ENCODE measurements around the gene CLSTN1.

Gene CLSTN1

DNA sequence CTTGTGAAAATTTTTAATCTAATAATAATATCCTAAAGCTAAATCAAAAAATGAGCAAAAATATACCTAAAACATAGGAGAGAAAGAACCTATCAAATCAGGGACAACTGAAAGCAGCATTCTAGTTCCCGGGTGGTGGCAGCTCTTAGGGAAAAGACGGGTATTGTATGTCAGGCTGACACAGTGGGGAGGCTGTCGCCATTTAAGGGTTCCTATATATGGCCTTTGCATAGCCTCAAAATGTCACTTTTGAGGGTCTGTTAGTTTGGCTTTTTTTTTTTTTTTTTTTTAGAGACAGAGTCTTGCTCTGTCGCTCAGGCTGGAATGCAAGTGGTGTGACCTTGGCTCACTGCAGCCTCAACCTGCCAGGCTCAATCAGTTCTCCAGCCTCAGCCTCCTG lies 6.0 kb downstream of the CLSTN1 start:
- ChIA-PET CTCF (no interaction called here), POLR2A (ENCODE audit: low non-redundant PET) (no interaction called here)
- H3K27ac ChIP-seq = 0 out of 2 replicates have a peak overlapping the region, but pooled peaks have one; percentile 13
- TF ChIP-seq, protein P1, sequence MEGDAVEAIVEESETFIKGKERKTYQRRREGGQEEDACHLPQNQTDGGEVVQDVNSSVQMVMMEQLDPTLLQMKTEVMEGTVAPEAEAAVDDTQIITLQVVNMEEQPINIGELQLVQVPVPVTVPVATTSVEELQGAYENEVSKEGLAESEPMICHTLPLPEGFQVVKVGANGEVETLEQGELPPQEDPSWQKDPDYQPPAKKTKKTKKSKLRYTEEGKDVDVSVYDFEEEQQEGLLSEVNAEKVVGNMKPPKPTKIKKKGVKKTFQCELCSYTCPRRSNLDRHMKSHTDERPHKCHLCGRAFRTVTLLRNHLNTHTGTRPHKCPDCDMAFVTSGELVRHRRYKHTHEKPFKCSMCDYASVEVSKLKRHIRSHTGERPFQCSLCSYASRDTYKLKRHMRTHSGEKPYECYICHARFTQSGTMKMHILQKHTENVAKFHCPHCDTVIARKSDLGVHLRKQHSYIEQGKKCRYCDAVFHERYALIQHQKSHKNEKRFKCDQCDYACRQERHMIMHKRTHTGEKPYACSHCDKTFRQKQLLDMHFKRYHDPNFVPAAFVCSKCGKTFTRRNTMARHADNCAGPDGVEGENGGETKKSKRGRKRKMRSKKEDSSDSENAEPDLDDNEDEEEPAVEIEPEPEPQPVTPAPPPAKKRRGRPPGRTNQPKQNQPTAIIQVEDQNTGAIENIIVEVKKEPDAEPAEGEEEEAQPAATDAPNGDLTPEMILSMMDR (conservative IDR thresholded peaks at IDR 0.05; ENCODE audit: low read depth) = no peak
- DNase-seq (ENCODE audit: low spot score) = no peak

DNA sequence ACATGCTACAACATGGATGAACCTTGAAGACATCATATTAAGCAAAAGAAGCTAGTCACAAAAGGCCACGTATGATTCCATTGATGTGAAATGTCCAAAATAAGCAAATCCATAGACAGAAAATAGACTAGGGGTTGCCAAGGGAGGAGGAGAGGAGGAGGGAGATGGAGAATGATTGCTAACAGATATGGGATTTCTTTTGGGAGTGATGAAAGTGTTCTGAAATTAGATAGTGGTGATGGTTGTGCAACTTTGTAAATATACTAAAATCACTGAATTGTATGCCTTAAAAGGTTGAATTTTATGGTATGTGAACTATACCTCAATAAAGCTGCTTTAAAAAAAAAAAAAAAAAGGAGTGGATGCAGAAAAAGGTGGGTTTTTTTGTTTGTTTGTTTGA lies 7.6 kb downstream of the CLSTN1 start:
- TF ChIP-seq, protein P1 (conservative IDR thresholded peaks at IDR 0.05; ENCODE audit: low read depth) = no peak
- DNase-seq (ENCODE audit: low spot score) = no peak
- CTCF ChIA-PET = interaction anchor here (0.5 kb wide), 1 partner anchor 20 kb away, joined by 5 read pairs; no protein-coding TSS in a partner anchor
- H3K27ac ChIP-seq = peak overlapping the region; percentile 52
- POLR2A ChIA-PET (ENCODE audit: low non-redundant PET) = no interaction called here

DNA sequence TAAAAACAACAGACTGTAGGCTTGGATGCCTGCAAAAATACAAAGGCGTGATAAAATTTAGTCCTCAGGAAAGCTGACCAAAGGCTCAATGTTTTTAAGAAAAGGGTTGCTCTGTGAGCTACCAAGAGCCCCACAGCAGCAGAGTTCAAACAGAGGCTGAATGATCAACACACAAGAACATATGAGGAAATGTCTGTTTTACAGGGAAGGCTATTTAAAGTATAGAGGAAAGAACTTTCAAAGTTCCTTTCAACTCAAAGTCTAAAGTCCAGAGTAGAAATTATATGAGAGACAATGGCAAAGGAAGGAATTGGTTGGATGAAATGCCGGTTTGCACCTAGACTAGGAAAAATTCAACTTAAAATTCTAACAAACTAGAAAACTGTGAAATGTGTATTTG lies 8.6 kb downstream of the CLSTN1 start:
- H3K27ac ChIP-seq = peak overlapping the region; percentile 46; the same call in 1 of the 2 replicates
- POLR2A ChIA-PET (ENCODE audit: low non-redundant PET) = no interaction called here
- TF ChIP-seq, protein P1 (conservative IDR thresholded peaks at IDR 0.05; ENCODE audit: low read depth) = no peak
- no peak for DNase-seq (ENCODE audit: low spot score)
- CTCF ChIA-PET = no interaction called here

DNA sequence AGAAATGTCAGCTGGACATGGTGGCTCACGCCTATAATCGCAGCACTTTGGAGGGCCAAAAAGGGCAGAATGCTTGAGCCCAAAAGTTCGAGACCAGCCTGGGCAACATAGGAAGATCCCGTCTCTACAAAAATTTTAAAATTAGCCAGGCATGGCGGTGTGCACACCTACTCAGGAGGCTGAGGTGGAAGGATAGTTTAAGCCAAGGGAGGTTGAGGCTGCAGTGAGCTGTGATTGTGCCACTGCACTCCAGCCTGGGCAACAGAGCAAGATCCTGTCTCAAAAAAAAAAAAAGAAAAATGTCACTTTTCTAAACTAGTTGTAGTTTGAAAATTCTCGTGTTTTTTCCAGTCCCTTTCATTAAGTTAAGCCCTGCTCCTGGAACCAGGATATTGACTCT lies 9.1 kb downstream of the CLSTN1 start:
- TF ChIP-seq, protein P1 (conservative IDR thresholded peaks at IDR 0.05; ENCODE audit: low read depth) = no peak
- ChIA-PET CTCF (interaction anchor here (0.7 kb wide), 2 partner anchors 522 to 1905 kb away, joined by 4 to 7 read pairs; no protein-coding TSS in a partner anchor), POLR2A (ENCODE audit: low non-redundant PET) (no interaction called here)
- no peak overlapping the region for H3K27ac ChIP-seq
- no peak for DNase-seq (ENCODE audit: low spot score)

DNA sequence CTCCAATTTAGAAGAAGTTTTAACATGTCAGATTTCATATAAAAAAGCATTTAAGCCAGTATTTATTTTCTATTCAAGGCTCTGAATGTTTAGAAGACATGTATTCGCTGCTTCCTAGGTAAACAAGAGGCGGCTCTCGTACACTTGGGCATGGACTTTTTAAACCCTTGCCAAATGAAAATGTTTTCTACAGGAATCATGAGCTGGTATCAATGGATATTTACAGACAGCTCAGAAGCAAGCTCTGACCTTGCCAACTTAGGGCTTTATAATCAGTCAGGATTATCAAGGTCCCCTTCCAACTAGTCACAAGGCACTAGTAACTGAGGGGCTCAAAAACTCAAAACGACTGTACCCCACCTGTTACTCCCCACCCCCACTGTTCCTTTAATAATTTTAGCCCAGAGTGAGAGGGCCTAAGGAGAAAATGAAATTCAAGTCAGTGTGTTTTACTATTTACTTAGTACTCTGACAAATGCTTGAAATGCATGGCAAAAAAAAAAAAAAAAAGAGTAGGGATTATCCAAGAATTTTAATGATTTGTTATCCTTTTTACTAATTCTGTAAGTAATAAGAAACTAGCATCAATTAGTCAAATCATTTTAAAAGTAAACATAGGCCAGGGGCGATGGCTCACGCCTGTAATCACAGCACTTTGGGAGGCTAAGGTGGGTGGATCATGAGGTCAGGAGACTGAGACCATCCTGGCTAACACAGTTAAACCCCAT lies 12.4 kb downstream of the CLSTN1 start:
- DNase-seq (ENCODE audit: low spot score) = no peak
- TF ChIP-seq, protein P1 (conservative IDR thresholded peaks at IDR 0.05; ENCODE audit: low read depth) = no peak
- CTCF ChIA-PET = interaction anchor here (0.6 to 1.0 kb wide), 2 partner anchors 27 to 133 kb away, joined by 3 read pairs; no protein-coding TSS in a partner anchor
- peak overlapping the region; percentile 42 for H3K27ac ChIP-seq
- POLR2A ChIA-PET (ENCODE audit: low non-redundant PET) = no interaction called here

DNA sequence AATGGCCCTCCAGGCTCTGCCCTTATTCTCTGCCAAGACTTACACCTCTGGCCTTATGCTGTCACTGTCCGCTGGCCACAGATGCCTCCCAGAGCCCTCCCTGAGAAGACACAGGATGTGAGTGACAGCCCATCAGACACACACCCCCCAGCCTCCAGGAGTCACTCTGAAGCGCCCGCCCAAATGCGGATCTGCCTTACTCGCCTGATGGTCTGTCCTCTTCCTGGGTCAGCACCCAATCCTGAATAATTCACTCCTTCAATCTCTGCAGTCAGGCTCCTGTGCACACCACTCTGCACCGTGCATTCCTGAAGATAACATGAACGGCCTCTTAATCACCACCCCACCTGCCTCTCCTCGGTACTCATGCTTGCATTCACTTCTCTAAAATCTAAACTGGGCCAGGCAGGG lies 14.7 kb downstream of the CLSTN1 start:
- peak; percentile 52 for DNase-seq (ENCODE audit: low spot score)
- ChIA-PET CTCF (interaction anchor here (0.6 to 1.0 kb wide), 3 partner anchors 15 to 1023 kb away, joined by 3 to 7 read pairs (median 5); no protein-coding TSS in a partner anchor), POLR2A (ENCODE audit: low non-redundant PET) (no interaction called here)
- TF ChIP-seq, protein P1 (conservative IDR thresholded peaks at IDR 0.05; ENCODE audit: low read depth) = no peak
- peak overlapping the region; percentile 63 for H3K27ac ChIP-seq

Measured in RWPE1 (cell line).